NT2/D1 (cell line): ENCODE measurements around the gene GPD1.

Experiments used
- DNase-seq: peaks from one replicate; pipeline ENCODE4 v3.0.0-alpha.2; 2011; ENCODE audit warnings: low read depth, low spot score
- H3K27me3 ChIP-seq: 2 replicates; pipeline ENCODE4 v1.6.0; 2011; ENCODE audit warnings: mild to moderate bottlenecking; ENCODE audit not compliant: insufficient read length, insufficient read depth
- H3K36me3 ChIP-seq: 2 replicates; pipeline ENCODE4 v1.6.1; 2011; ENCODE audit warnings: mild to moderate bottlenecking, low read length, mixed read lengths; ENCODE audit not compliant: insufficient read depth, insufficient read length
- H3K4me1 ChIP-seq: 2 replicates; pipeline ENCODE4 v1.5.1; 2011; ENCODE audit not compliant: insufficient read depth, insufficient read length
- H3K4me3 ChIP-seq: 2 replicates; pipeline ENCODE4 v1.5.1; 2011; ENCODE audit warnings: low read depth; ENCODE audit not compliant: insufficient read length
- H3K9ac ChIP-seq: 2 replicates; pipeline ENCODE4 v1.6.0; 2011; ENCODE audit warnings: low read depth; ENCODE audit not compliant: insufficient read length
- H3K9me3 ChIP-seq: 2 replicates; pipeline ENCODE4 v1.5.1; 2011; ENCODE audit warnings: mild to moderate bottlenecking, low read length; ENCODE audit not compliant: insufficient read depth
- SUZ12 ChIP-seq: IDR thresholded peaks from 2 replicates; pipeline ENCODE4 v1.6.1; 2011; ENCODE audit not compliant: insufficient read length, insufficient read depth; ENCODE audit errors: extremely low read depth
- YY1 ChIP-seq: IDR thresholded peaks from 2 replicates; pipeline ENCODE4 v1.6.1; 2011; ENCODE audit not compliant: insufficient read length, insufficient read depth
- ZNF274 ChIP-seq: IDR thresholded peaks from 2 replicates; pipeline ENCODE4 v1.6.1; 2011; ENCODE audit warnings: mild to moderate bottlenecking, low read depth, low read length

Gene GPD1

GRCh38 chr12:50102646-50103309, 1.0 kb upstream of the GPD1 start:
- Histone ChIP-seq H3K9me3 (no peaks in the 10 kb centered on the region), H3K4me3 (no peak overlapping the region), H3K36me3 (peaks cover 43% of the 10 kb centered on the region), H3K27me3 (no peaks in the 10 kb centered on the region), H3K4me1 (peaks cover 9% of the 10 kb centered on the region), H3K9ac (no peak overlapping the region)
- no peak for DNase-seq
- TF ChIP-seq YY1, result no peak

- H3K36me3 ChIP-seq, result peaks cover 37% of the 10 kb centered on the region
- no peak overlapping the region for H3K4me3 ChIP-seq
- no peak overlapping the region for H3K9ac ChIP-seq
- H3K9me3 ChIP-seq, result no peaks in the 10 kb centered on the region
- peaks cover 9% of the 10 kb centered on the region for H3K4me1 ChIP-seq
- TF ChIP-seq ZNF274 (no peak), SUZ12 (no peak), YY1 (no peak)
- H3K27me3 ChIP-seq, result no peaks in the 10 kb centered on the region
- no peak for DNase-seq
Observed at GRCh38 chr12:50103351-50103750, 457 bp upstream of the GPD1 start.

DNA sequence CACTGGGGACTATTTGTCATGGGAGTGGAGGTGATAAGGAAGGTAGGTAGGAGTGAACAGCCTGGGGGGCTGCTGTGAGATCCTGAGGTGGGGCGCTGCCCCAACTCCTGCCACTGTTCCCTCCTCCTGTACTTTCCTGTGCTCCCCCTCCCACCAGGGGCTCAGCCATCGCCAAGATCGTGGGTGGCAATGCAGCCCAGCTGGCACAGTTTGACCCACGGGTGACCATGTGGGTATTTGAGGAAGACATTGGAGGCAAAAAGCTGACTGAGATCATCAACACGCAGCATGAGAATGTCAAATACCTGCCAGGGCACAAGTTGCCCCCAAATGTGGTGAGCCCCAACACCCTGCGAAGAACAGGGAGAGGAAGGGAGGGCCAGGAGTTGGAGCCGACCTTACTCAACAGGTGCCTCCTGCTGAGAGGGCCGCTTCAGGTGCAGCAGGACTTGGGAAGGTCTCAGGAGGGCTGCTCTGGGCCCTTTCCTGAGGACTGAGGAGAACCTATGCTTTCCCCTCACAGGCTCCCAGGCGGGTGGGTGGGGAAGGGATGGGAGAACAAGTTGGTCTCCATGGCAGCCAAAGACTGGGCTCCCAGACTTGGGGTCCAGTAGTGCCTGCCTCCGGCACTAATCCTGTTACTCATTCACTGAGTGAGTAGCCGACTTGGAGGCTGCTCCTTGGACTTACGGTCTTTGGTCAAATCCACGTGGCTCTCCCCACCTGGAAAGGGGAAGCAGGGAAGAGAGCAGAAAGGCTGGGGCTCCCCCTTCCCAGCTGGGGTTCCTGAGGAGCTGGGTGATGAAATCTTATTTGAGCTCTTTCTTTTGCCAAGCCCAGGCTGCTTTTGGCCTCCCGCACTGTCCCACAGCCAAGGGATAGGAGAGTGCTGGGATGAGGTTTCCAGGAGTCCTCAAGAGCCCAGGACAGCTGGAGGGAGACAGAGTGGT, 884 bp downstream of the GPD1 start:
- DNase-seq, result no peak
- no peaks in the 10 kb centered on the region for H3K9me3 ChIP-seq
- TF ChIP-seq YY1 (no peak), ZNF274 (no peak), SUZ12 (no peak)
- H3K9ac ChIP-seq, result no peak overlapping the region
- H3K4me3 ChIP-seq, result no peak overlapping the region
- H3K4me1 ChIP-seq, result peaks cover 12% of the 10 kb centered on the region
- peaks cover 24% of the 10 kb centered on the region for H3K36me3 ChIP-seq
- H3K27me3 ChIP-seq, result no peaks in the 10 kb centered on the region

DNA sequence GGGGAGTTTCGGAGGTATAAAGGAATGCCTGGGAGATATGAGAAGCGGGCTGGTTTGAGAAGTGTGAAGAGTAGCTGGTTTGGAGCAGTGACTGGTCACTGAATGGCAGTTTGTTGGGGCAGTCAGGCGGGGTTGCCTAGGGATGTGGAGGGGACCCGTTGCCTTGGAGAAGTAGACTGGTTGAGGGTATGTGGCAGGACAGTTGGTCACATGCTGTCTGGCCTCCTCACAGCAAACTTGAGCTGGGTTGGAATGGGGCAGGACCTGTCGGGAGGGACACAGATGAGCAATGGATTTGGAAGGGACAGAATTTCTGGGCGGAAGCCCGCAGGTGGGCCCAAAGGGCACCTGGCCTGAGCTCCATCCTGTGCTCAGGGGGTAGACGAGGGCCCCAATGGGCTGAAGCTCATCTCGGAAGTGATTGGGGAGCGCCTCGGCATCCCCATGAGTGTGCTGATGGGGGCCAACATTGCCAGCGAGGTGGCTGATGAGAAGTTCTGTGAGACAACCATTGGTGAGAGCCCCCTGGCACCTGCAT, 2.2 kb downstream of the GPD1 start:
- Histone ChIP-seq H3K36me3 (peaks cover 11% of the 10 kb centered on the region), H3K27me3 (no peaks in the 10 kb centered on the region), H3K4me3 (no peak overlapping the region), H3K9ac (no peak overlapping the region), H3K4me1 (peaks cover 22% of the 10 kb centered on the region), H3K9me3 (no peaks in the 10 kb centered on the region)
- no peak for DNase-seq
- TF ChIP-seq ZNF274 (no peak), YY1 (no peak), SUZ12 (no peak)

DNA sequence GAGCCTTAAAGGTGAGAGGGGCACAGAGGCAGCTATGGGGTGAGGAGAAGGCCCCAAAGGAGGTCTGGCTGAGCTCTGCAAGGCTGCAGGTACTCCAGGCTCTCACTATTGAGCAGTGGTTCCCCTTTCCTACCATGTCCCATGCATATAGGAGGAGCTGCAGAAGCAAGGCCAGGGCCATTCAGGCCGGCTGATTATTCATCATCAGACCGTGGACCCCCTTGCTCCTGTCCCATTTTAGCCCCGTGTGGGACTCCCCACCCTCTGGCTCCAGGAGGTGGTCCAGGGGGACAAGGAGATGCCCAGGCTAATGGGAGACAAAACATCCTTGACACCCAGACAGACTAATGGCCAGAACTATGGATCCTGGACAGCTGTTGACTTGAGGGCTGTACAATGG, 3.1 kb downstream of the GPD1 start:
- Histone ChIP-seq H3K36me3 (peaks cover 9% of the 10 kb centered on the region), H3K27me3 (no peaks in the 10 kb centered on the region), H3K9ac (no peak overlapping the region), H3K4me1 (peaks cover 24% of the 10 kb centered on the region), H3K9me3 (no peaks in the 10 kb centered on the region), H3K4me3 (no peak overlapping the region)
- no peak for DNase-seq
- TF ChIP-seq YY1 (no peak), ZNF274 (no peak)

DNA sequence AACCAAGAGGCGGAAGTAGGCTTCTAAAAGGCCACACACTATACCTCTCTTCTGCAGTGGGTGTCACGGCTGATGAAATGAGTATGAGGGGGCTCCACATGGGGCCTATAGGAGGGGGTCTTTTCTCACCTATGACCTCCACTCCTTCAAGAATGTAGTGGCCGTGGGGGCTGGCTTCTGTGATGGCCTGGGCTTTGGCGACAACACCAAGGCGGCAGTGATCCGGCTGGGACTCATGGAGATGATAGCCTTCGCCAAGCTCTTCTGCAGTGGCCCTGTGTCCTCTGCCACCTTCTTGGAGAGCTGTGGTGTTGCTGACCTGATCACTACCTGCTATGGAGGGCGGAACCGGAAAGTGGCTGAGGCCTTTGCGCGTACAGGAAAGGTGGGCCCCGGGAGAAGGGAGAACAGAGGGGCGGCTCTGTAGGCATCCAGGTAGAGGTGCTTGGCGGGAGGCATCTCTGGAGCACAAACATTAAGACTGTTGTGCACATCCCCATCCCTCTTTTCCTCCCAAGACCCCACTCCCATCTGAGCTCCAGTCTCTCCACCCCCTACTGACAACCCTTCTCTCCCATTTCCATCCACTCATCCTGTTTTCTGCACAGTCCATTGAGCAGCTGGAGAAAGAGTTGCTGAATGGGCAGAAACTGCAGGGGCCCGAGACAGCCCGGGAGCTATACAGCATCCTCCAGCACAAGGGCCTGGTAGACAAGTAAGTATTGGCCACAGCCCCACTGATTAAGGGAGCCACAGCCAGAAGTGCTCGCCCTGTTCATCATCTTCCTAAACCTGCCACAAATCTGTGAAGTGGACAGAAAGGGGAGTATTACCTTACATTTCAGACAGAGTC, 3.8 kb downstream of the GPD1 start:
- H3K36me3 ChIP-seq, result peaks cover 2% of the 10 kb centered on the region
- no peak overlapping the region for H3K9ac ChIP-seq
- H3K4me1 ChIP-seq, result peaks cover 24% of the 10 kb centered on the region
- DNase-seq, result no peak
- H3K27me3 ChIP-seq, result no peaks in the 10 kb centered on the region
- H3K9me3 ChIP-seq, result no peaks in the 10 kb centered on the region
- TF ChIP-seq ZNF274 (no peak), YY1 (no peak), SUZ12 (no peak)
- H3K4me3 ChIP-seq, result no peak overlapping the region
